ENCODE data around the gene PRR5L.

DNA sequence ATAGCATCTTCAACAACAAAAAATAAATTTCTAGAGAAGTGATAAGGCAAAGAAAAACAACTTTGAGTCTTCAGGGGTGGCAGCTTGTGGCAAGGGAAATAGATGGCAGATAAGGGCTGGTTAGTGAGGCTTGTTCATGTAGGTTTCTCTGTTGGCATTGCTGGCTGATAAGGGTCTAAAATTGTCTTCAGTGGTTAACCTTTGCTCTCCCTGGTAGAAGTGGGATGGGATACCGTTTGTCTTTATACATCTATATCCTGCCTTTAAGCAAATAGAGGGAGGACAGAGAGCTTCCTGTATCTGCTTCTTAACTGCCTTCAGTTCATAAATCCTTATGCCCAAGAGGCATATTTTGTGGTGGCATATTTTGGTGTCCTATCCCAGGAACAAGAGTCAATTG is 156.9 kb downstream of the PRR5L start:
- TF ChIP-seq FOXP2 (optimal IDR thresholded peaks at IDR 0.05; ENCODE audit: borderline replicate concordance, extremely low read depth, extremely low read length, insufficient read depth) (no peak), TAF1 (IDR thresholded peaks at IDR 0.05; ENCODE audit: borderline replicate concordance, insufficient read depth, low read length) (no peak), POLR2AphosphoS5 (IDR thresholded peaks at IDR 0.05; ENCODE audit: low read depth, low read length) (no peak)
- TF ChIP-seq, protein P1, sequence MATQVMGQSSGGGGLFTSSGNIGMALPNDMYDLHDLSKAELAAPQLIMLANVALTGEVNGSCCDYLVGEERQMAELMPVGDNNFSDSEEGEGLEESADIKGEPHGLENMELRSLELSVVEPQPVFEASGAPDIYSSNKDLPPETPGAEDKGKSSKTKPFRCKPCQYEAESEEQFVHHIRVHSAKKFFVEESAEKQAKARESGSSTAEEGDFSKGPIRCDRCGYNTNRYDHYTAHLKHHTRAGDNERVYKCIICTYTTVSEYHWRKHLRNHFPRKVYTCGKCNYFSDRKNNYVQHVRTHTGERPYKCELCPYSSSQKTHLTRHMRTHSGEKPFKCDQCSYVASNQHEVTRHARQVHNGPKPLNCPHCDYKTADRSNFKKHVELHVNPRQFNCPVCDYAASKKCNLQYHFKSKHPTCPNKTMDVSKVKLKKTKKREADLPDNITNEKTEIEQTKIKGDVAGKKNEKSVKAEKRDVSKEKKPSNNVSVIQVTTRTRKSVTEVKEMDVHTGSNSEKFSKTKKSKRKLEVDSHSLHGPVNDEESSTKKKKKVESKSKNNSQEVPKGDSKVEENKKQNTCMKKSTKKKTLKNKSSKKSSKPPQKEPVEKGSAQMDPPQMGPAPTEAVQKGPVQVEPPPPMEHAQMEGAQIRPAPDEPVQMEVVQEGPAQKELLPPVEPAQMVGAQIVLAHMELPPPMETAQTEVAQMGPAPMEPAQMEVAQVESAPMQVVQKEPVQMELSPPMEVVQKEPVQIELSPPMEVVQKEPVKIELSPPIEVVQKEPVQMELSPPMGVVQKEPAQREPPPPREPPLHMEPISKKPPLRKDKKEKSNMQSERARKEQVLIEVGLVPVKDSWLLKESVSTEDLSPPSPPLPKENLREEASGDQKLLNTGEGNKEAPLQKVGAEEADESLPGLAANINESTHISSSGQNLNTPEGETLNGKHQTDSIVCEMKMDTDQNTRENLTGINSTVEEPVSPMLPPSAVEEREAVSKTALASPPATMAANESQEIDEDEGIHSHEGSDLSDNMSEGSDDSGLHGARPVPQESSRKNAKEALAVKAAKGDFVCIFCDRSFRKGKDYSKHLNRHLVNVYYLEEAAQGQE (IDR thresholded peaks at IDR 0.05; ENCODE audit: insufficient read depth in 1 of 2, low read depth in 2 of 2, low read length in 2 of 2) = no peak

Measured in PFSK-1 (cell line).